Caco-2 (cell line): ENCODE results near the gene MYLK3. TPM values are rescaled to one million over a fixed set of nuclear protein-coding genes. Genes with fewer than 3 reads are reported as not detected.

Experiments used
- BruUV-seq: library from RNA; stranded (reverse); fragments of 400-500 nt; replicated peaks from 2 replicates; lab custom pipeline; 2021; lab: Mats Ljungman, UMichigan
- CTCF ChIA-PET: fragments of 300-600 bp; sonication (Branson Sonifier 250); formaldehyde crosslinking; loops from one replicate; lab custom pipeline; 2022; ENCODE audit warnings: antibody characterized with exemption; lab: Charles Lee
- POLR2A ChIA-PET: fragments of 300-600 bp; sonication (Branson Sonifier 250); formaldehyde crosslinking; loops from one replicate; lab custom pipeline; 2022; ENCODE audit warnings: antibody characterized with exemption; lab: Charles Lee
- DNase-seq, 2 experiments: peaks; one replicate each; pipeline versions ENCODE4 v3.0.0 to v3.0.0-alpha.2; 2020 to 2022
- H3K27me3 ChIP-seq: replicated peaks from 2 replicates; pipeline ENCODE4 v1.6.0; 2011; ENCODE audit warnings: low read length; ENCODE audit not compliant: control insufficient read depth, insufficient read depth
- H3K36me3 ChIP-seq: 2 replicates; pipeline ENCODE4 v1.5.1; 2011; ENCODE audit warnings: low read length; ENCODE audit not compliant: control insufficient read depth, insufficient read depth
- H3K4me1 ChIP-seq: fragments of 250-450 bp; sonication (Bioruptor Pico); 2 replicates; pipeline ENCODE4 v1.5.1; 2020; ENCODE audit warnings: mild to moderate bottlenecking
- H3K4me3 ChIP-seq: 2 replicates; pipeline ENCODE4 v1.5.1; 2011; ENCODE audit warnings: low read depth, mild to moderate bottlenecking, control low read depth, low read length
- H3K9me3 ChIP-seq: fragments of 250-450 bp; sonication (Bioruptor Pico); 2 replicates; pipeline ENCODE4 v1.5.1; 2020; ENCODE audit warnings: mild to moderate bottlenecking, moderate library complexity
- H3K27ac Mint-ChIP-seq: one replicate; pipeline ENCODE4 v1.8.0; 2022; ENCODE audit warnings: mixed read lengths; ENCODE audit not compliant: unreplicated experiment
- H3K27me3 Mint-ChIP-seq: one replicate; pipeline ENCODE4 v1.8.0; 2022; ENCODE audit warnings: mixed read lengths; ENCODE audit not compliant: insufficient read depth, unreplicated experiment
- H3K36me3 Mint-ChIP-seq: one replicate; pipeline ENCODE4 v1.8.0; 2022; ENCODE audit warnings: mild to moderate bottlenecking, mixed read lengths; ENCODE audit not compliant: insufficient read depth, unreplicated experiment
- H3K4me1 Mint-ChIP-seq: one replicate; pipeline ENCODE4 v1.8.0; 2022; ENCODE audit warnings: low read depth, mixed read lengths; ENCODE audit not compliant: unreplicated experiment
- H3K4me3 Mint-ChIP-seq: one replicate; pipeline ENCODE4 v1.8.0; 2022; ENCODE audit warnings: mild to moderate bottlenecking, moderate library complexity, mixed read lengths; ENCODE audit not compliant: unreplicated experiment
- H3K9me3 Mint-ChIP-seq: one replicate; pipeline ENCODE4 v1.8.0; 2022; ENCODE audit warnings: mixed read lengths; ENCODE audit not compliant: unreplicated experiment
- intact Hi-C: fragments of 100-400 bp; cut with micrococcal nuclease; formaldehyde crosslinking; loops from one replicate; pipeline ENCODE4 v1.10.0; 2022; ENCODE audit not compliant: unreplicated experiment
- total RNA-seq: library from RNA; stranded (reverse); gene quantifications from 2 replicates; pipeline ENCODE4 v1.2.3, GENCODE V29; 2022
- TF ChIP-seq, protein P1 (sequence below), 2 experiments: fragments of 200-600 bp in 1 of 2; IDR thresholded peaks; 1 replicate in 1 of 2; 2 replicates in 1 of 2; pipeline versions ENCODE4 v1.5.1 to v1.8.0; 2011 to 2022; ENCODE audit warnings: antibody characterized with exemption in 1 of 2, control low read depth in 1 of 2, inconsistent platforms in 1 of 2, low read depth in 1 of 2, low read length in 1 of 2, mild to moderate bottlenecking in 1 of 2, moderate library complexity in 1 of 2; ENCODE audit not compliant: insufficient read depth in 1 of 2, severe bottlenecking in 1 of 2, unreplicated experiment in 1 of 2

The MYLK3 gene
- total RNA-seq, 1 experiment from 2014 or later, result 1.2 TPM

DNA sequence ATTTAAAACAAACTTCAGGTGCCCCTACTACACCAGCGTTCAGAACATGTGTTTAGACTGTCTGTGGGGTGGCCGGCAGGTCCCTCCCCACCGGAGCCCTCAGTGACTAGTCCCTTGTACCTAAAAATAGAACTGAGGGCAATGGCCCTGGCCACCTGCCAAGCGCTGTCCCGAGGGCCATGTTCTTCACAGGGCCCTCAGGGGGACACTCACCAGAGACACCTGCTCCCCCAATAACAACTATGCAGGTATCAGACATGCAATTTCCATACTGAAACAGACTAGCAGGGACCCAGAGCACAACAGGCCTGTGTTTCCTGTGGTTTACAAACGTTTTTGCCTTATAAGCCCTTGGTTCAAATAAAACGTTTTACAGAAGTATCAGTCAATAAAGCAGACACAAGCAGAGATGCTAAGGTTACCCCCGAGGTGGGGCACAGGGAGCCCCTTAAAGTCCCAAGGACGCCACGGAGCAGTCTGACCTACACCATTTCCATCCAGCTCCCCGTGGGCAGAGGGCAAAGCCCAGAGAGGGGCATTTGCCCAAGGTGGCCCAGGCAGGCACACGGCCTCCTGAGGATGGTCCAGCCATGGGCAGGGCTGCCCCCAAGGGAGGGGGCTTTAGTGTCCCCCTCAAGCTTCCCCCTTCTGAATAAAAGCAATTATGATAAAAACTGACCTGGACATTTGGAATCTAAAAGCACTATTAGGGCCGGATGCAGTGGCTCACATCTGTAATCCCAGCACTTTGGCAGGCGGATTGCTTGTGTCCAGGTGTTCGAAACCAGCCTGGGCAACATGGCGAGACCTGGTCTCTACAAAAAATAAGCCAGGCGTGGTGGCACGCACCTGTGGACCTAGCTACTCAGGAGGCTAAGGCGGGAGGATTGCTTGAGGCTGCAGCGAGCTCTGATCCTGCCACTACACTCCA, 896 bp upstream of the MYLK3 start:
- no peaks in the 10 kb centered on the region for H3K27me3 ChIP-seq
- no TSS peak for BruUV-seq
- H3K4me1 ChIP-seq, result peaks cover 29% of the 10 kb centered on the region
- Mint-ChIP-seq H3K4me1 (peaks cover 18% of the 10 kb centered on the region), H3K27me3 (no peaks in the 10 kb centered on the region), H3K27ac (peak overlapping the region; percentile 98), H3K36me3 (no peaks in the 10 kb centered on the region), H3K4me3 (peak overlapping the region; percentile 53), H3K9me3 (no peaks in the 10 kb centered on the region)
- H3K36me3 ChIP-seq, result no peaks in the 10 kb centered on the region
- ChIA-PET CTCF (interaction anchor here (0.6 kb wide), 1 partner anchor 156 kb away, joined by 4 read pairs; no protein-coding TSS in a partner anchor), POLR2A (interaction anchor here (0.5 kb wide), 1 partner anchor 21 kb away, joined by 4 read pairs; no protein-coding TSS in a partner anchor)
- H3K9me3 ChIP-seq, result no peaks in the 10 kb centered on the region
- intact Hi-C loops, result loop anchor here (1.0 to 5.0 kb wide), 4 partner anchors 36 to 60 kb away; partner anchors contain the start of genes ORC6 and VPS35
- H3K4me3 ChIP-seq, result no peak overlapping the region
- TF ChIP-seq, protein P1, sequence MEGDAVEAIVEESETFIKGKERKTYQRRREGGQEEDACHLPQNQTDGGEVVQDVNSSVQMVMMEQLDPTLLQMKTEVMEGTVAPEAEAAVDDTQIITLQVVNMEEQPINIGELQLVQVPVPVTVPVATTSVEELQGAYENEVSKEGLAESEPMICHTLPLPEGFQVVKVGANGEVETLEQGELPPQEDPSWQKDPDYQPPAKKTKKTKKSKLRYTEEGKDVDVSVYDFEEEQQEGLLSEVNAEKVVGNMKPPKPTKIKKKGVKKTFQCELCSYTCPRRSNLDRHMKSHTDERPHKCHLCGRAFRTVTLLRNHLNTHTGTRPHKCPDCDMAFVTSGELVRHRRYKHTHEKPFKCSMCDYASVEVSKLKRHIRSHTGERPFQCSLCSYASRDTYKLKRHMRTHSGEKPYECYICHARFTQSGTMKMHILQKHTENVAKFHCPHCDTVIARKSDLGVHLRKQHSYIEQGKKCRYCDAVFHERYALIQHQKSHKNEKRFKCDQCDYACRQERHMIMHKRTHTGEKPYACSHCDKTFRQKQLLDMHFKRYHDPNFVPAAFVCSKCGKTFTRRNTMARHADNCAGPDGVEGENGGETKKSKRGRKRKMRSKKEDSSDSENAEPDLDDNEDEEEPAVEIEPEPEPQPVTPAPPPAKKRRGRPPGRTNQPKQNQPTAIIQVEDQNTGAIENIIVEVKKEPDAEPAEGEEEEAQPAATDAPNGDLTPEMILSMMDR (IDR thresholded peaks at IDR 0.05; ENCODE audit: insufficient read depth in 1 of 2, low read depth in 1 of 2, low read length in 1 of 2, severe bottlenecking in 1 of 2, unreplicated experiment in 1 of 2), result no peak
- no peak for DNase-seq

DNA sequence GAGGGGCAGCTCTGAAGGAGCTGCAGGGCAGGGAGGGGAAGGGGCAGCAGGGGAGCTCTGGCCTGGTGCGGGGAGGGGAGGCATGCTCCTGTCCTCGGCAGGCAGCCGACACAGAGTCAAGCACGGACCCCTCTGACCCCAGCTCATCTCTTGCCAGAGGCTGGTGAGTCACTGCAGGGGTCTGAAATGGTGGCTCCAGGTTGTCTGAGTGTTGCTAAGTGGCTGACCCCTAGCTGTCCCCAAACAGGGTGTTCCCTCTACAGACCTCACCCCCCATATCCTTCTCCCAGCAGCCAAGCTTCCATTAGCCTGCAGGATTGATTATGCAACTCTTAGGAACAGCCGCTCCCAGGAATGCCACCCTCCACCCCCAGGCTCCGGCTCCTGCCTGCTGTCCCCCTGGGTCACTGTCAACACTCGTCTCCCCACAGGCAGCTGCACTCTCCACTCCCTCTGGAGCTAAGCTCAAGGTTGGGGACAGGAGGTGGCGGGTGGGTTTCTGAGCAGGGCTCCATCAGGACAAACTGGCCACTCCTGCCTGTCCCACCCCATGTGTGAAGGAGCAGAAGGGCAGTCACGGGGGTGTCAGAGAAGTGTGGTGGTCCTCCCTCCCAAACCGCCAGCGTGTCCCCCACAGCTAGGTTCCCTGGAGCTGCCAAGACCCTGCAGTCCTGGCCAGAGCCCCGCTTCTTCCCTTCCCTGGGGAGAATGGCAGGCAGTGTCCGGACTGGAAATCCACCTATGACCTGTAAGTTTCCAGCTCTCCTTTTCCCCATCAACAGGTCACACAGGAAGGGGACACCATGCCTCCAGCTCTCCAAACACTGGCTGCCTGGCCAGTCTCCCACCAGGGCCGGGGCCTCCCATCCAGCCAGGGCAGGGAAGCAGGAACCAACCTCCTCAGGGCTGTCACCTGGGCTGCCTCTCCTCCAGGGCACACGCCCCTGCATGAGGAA, 1.0 kb downstream of the MYLK3 start:
- H3K4me3 ChIP-seq, result no peak overlapping the region
- Mint-ChIP-seq H3K4me3 (peak overlapping the region; percentile 34), H3K9me3 (no peaks in the 10 kb centered on the region), H3K27me3 (no peaks in the 10 kb centered on the region), H3K36me3 (no peaks in the 10 kb centered on the region), H3K4me1 (peaks cover 32% of the 10 kb centered on the region), H3K27ac (peak overlapping the region; percentile 98)
- peaks cover 42% of the 10 kb centered on the region for H3K4me1 ChIP-seq
- ChIA-PET POLR2A (interaction anchor here (0.5 to 1.0 kb wide), 2 partner anchors 12 to 309 kb away, joined by 3 read pairs; no protein-coding TSS in a partner anchor), CTCF (no interaction called here)
- DNase-seq, result peak; percentile 46 to 71
- no peaks in the 10 kb centered on the region for H3K36me3 ChIP-seq
- intact Hi-C loops, result loop anchor here (5.0 kb wide), 1 partner anchor 55 kb away; no protein-coding TSS in a partner anchor
- no peaks in the 10 kb centered on the region for H3K9me3 ChIP-seq
- TF ChIP-seq, protein P1 (IDR thresholded peaks at IDR 0.05; ENCODE audit: insufficient read depth in 1 of 2, low read depth in 1 of 2, low read length in 1 of 2, severe bottlenecking in 1 of 2, unreplicated experiment in 1 of 2), result no peak
- BruUV-seq, result no TSS peak
- no peaks in the 10 kb centered on the region for H3K27me3 ChIP-seq
